GDM1 (cell line): Measurements from ENCODE around the gene CIB4.

ENCODE experiments used
- DNase-seq: peaks from one replicate; lab custom pipeline; 2025; lab: John Stamatoyannopoulos, UW

CIB4 gene

DNA sequence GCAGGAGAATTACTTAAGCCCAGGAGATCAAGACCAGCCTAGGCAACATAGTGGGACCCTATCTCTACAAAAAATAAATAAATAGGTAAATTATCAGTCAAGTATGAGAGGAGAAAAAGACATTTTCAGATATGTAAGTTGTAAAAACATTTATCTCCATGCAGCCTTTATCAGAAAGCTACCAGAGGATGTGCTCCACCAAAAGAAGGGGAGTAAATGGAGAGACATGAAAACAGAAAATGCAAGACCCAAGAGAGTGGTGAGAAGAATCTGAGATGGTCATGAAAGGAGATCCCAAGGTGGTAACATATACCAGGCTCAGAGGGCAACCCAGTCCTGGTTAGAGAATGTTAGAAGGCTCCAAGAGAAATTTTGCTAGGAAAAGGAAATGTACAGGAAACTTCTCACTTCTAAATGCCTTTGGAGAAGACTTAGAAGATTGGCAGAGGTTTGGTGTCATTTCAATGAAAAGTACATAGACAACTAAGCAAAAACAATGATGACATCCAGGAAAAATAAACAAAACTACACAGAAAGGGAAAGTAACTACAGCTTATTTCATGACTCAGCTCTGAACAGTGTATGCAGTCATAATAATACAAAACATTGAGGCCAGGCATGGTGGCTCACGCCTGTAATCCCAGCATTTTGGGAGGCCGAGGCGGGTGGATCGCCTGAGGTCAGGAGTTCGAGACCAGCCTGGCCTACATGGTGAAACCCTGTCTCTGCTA, 19.5 kb downstream of the CIB4 start:
- DNase-seq = no peak

DNA sequence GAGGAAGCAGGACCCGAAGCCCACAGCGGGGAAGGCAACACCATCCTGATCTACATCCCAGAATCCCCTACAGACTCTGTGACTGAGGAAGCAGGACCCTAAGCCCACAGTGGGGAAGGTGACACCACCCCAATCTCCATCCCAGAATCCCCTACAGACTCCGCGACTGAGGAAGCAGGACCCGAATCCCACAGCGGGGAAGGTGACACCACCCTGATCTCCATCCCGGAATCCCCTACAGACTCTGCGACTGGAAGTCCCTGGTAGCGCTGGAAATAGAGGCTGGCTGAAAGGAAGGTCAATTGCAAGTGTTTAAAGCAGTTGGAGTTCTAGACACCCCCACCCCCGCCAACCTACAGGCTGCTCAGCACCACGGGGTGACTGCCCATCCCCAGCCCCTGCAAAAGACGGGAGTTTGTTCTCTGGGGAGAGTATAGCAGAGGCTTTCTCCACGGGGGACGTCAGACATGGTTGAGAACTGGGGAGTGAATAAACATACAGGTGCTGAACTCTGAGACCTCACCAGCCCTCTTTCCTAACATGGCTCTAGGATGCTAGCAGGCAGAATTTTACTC, 21.0 kb downstream of the CIB4 start:
- no peak for DNase-seq

DNA sequence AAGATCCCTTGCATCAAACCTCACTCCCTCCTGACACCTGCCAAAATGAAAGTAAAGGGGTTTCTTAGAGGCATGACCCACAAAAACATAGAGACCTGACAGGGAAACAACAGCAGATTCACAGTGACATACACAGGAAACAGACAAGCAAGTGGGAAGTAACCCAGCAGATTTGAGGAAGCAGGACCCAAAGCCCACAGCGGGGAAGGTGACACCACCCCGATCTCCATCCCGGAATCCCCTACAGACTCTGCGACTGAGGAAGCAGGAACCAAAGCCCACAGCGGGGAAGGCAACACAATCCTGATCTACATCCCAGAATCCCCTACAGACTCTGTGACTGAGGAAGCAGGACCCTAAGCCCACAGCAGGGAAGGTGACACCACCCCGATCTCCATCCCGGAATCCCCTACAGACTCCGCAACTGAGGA, 21.6 kb downstream of the CIB4 start:
- no peak for DNase-seq

DNA sequence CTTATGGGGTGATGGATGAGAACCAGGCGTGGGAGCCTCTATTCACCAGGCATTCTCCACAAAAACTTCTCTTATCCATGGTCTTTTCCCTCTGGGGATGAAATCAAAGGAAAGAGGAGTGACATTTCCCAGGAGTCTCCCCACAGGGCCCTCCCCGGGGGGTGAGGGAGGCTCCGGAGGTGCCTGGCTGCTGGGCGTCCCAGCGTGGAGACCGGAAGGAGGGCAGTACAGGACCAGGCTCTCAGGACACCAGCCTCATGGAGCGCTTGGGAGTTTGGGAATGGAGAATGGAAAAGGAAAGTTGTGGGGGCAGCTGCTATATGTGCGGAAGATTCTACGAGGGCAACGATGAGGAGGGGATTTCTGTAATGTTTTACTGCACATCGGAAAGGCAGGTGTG, 22.1 kb downstream of the CIB4 start:
- no peak for DNase-seq

DNA sequence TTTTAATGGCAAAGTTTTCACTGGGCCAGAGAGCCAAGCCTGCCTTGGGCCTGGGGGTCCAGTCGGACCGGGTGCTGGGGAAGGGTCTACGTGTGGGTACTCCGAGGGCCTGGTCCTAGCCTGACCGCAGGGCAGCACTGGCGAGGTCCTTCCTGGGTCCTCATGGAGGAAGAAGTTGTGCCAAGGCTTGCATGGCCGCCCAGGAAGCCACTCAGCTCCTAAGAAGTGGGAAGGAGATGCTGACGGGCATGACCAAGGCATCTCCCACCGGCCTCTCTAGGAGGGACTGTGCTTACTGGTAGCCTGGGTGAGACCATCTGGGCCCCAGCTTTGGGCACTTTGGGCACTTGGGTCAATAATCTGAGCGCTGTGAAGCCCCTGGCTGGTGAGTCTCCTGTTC, 22.6 kb downstream of the CIB4 start:
- no peak for DNase-seq

DNA sequence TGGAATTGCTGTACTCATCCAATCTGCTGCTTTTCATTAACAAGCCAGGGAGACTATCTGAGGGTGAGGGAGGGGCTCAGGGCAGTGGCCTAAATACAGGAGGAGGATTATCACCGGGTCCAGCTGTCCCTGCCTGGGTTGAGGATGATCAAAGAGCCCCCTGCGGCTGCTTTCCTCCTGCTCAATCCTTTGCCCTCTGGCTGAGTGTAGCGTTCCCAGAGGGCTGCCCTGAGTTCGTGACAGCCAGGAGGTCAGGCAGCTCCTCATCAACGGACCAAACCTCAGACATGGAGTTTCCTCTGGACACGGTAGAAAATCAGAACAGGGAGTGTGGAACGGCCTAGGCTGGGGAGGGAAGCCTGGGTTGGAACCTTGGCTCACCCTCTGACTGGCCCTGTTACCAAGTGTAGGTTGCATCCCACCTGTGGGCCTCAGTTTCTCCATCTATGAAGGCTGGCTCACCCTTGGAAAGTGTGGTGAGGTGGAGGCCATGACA, 23.5 kb downstream of the CIB4 start:
- no peak for DNase-seq

DNA sequence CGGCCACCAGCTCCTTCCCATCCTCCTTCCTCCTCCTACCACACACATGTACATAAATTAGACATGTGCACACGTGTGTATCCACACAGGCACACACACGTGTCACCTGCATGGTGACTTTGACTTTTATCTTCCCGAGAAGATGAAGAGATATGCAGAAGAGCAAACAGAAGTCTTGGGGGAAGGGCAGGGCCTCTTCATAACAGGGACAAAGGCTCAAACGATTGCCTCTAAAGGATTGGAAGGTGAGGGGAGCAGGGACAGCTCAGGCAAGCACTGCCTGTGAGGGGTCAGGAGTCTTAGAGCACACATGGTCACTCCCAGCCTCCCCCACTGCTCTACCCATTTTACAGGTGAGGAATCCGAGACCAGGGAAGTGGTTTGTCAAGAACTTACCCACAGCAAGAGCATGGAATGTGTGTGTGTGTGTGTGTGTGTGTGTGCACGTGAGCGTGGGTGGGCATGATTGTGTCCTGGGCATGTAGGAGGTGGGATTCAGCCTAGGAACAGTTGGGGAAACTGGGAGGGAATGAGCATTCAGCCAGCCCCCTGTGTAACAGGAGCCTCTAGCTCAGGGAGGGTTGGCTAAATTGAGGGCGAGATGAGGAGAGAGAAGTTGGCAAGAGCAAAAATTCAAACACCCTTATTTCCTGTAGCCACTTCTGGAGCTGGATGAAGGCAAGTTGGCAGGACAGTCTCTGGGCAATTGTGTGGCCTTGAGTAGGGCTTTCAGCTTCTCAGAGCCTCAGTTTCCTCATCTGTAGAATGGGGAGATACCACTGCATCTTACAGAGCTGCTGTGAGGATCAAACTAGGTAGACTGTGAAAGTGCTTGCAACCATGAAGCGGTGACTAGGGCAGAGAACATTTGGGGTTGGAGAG, 24.2 kb downstream of the CIB4 start:
- no peak for DNase-seq

DNA sequence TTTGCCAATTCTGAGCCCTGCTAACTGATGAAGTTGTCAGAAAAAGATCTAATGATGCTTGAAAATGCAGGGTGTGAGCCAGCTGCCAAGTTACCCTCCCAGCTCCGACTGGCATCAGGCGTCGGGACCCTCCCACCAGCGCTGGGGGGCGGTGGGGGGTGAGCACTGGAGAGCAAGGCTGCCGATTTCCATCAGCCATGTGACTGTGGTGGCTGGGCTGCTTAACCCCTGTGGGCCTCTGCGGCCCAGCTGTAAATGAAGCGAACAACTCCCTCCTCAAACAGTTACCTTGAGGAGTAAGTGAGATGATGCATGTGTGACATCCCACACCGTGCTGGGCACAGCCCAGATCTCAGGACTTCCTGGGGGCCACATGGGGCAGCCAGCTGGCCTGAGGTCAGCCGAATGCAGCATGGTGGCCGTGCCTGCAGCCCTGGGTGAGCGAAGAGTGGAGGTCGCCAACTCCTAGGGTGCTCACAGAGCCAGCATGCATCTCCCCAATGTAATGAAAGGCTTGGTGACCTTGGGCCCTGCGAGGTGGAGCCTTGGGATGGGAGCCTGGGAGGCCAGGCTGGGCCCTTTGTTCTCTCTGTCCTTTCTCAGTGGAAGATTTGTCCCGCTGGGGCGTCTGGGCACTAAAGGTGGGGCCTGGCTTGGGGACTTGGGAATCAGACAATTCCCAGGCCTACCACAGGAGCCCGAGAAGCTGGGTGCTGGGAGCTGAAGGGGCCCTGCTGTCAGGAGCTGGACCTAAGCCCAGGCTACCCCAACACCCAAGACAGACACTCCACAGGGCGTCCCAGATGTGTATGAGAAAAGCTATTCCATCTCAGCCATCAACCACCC, 25.1 kb downstream of the CIB4 start:
- no peak for DNase-seq

DNA sequence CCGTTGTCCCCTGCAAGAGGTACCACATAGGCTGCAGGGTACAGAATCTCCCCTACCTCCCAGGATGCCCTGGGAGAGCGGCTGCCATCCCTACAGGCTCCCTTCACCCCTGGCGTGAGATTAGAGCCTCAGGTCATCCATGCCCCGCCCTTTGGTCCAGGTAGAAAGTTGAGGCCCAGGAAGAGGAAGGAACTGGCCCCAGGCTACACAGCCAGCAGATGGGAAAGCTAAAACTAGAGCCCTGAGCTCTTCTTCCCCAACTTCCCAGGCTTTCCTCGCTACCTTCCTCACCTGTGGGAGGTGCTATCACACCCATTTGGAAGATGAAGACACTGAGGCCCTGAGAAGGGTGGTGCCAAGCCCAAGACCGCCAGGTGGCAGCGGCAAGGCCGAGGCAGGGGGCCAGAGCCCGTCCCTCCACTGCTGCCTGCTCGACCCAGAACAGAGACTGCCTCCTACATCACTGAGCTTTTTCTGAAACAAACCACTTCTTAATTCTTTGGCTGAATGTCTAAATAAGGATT, 25.8 kb downstream of the CIB4 start:
- DNase-seq = no peak

DNA sequence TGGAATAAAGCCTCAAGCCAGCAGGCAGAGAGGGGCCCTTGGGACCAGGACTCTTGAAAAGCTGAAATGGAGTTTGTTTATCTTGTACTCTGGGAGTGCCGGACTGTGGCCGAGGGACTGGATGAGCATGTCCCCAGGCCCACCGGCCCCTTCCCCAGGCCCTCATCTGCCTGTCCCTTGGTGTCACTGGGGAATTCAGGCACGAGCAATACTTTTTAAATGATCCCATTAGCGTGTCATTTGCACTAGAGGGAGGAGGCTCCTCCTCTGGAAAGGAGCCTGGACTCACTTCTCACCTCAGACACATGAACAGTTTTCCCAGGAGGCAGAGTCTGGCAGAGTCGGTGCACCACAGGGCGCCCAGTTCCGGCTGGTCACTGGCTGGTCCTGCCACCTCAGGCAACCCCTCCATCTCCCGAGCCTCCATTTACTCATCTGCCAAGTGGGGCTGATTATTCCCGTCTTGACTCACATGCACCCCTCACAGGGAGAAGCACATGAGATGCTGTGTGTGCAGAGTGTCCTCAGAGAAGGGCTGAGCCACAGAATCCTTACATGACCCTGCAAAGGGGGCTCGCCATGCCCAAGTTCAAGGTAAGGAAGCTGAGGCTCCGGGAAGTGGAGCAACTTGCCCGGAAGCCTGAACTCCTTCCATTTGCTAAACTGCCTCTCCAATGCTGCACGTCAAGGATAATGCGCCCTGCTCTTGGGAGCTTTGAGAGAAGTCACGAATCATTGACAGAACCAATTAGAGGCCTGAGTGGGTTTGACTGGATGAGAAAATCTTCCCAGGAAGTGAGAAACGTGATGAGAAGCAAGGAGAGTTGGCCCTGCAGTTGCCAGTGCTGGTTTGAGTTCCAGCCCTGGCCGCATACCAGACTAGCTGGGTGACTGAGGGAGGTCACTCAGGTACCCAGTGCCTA, 26.7 kb downstream of the CIB4 start:
- DNase-seq = no peak

DNA sequence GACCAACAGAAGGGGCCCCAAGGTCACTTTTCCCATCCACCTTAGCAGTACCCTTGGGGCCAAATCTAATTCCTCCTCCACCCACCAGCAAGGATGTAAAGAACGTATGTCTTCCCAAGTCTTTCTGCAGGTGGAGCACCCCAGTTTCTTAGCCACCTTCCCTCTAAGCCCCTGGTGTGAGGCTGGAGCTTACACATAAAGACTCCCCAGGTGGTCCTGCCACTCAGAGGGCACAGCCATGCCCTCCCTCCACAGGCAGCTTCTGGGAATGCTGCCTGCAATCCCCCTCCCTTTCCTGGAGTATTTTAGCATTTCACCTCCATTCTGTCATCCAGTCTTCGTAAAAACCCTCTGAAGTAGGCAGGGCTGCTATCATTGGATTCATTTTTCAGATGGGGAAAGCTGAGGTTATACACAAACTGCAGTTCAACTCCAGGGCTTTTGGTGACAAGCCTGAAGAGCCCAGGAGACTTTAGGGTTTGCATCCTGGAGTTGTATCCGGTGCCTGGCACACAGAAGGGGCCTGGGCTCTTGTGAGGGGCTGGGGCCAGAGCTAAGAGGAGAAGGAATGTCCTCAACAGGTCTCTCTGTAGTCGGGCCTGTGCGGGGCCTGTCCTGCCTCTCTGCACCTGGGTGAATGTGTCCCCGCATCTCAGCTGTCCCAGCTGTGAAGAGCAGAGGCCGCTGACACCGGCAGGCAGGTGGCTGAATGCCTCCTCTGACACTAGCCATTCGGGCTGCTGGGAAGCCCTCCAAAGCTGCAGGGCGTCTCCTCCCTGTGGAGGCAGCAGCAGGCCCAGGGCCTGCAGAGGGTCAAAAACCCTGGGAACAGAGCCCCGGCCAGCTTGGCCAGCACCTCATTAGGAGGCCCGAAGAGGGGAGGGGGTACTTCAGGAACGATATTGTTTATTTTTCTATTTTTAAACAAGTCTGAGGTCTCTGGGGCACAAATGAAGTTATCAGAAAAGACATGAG, 27.6 kb downstream of the CIB4 start:
- no peak for DNase-seq

DNA sequence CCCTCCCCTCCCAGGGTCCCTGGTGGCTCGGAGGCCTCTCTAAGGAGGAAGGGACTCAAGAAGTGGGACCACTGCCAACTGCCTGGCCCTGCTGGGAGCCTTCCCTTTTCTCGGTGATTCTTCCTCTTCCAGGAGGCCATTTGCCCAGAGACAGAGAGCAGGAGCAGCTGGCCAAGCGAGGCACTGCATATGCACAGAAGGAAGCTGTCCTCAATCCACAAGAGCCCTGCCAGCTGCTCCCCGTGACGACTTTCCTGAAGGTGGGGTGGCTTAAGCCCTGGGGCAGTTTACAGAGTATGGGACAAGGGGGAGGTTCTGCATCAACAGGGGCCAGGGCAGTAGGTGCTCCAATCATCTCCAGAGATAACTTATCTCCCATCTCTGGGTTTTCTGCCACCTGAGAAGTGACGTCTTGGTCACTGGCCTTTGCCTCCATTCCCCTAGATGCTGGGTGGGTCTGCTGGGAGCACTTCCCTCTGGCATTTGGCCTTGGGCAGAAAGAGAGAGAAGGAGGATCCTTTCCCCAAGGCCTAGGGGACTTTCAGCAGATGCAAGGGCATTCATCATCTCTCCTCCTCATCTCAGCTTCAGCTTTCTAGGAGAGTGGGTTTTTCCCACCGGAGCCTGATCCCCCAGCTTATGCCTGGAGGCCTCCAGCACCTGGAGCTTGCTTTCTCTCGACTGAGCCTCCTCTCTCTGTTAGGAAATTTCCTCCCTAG, 28.5 kb downstream of the CIB4 start:
- peak; percentile 25 for DNase-seq

DNA sequence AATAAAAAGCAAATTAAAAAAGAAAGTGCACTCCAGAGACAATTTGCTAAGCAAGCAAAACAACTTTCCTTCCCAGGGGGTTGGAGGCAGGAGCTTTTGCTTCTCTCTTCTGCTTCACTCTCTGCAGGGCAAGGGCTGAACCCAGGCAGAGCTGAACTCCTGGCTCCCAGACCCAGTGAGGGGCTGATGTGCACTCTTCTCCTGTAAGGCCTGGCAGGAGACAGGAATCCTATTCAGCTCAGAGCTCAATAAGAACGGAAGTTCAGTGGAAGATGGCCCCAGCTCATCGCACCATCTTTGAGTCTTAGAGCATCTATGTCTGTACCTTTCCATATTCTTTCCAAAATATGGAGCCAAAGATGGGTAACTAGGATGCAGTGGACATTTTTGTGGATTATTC, 29.1 kb downstream of the CIB4 start:
- DNase-seq = no peak

DNA sequence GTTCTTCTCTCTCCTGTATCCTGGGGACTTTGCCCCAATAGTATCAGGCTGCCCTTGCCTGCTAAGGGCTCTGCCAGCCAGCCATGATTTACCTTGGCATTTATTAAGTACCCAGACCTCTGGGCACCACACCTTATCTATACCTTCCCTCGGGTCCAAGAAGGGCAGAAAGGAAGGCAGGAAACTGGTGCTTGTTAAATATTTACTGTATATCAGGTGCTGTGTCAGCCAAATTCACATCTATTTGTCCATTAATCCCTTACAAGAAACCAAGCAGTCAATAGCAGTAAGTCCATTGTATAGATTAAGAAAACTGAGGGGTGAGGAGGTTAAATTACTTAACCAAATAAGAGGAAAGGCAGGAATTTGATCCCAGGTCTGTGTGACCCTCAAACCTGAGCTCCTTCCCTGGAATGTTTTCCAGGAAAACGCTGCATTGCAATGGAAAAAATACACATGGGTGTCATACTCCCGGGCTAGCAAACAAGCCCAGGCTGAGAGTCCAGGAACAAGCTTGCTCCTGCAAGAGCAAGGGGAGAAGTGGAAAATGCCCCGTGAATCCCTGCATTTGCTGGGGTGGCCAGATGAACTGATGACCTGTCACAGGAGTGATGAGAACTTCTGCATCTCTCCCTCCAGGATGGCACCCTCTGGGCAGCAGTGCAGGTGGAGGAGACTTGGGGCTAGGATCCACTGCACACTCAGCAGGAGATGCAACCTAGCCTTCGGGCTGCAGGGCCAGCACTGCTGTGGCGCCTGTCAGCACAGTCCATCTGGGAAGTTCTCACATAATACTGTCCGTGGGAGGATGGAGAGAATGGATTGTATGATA, 30.4 kb downstream of the CIB4 start:
- no peak for DNase-seq

DNA sequence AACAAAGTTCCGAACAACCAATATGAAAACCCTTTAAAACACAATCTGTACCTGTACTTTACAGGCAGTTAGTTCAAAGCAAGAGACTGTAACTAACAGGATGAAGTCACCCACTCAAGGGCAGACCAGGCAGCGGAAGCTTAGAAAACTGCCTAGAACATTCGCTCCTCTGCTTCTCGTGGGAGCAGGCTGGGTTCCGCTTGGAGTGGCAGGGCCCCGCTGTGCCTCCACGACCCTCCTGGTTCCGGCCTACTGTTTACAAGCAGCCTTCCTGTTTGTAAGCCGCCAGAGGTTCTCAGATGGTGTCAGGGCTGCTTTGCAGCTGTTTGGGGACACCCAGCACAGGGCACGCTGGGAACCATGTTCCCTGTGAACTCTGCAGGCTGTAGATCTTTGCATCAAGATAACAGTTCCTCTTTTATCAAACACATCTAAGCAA, 31.3 kb downstream of the CIB4 start:
- DNase-seq = no peak

DNA sequence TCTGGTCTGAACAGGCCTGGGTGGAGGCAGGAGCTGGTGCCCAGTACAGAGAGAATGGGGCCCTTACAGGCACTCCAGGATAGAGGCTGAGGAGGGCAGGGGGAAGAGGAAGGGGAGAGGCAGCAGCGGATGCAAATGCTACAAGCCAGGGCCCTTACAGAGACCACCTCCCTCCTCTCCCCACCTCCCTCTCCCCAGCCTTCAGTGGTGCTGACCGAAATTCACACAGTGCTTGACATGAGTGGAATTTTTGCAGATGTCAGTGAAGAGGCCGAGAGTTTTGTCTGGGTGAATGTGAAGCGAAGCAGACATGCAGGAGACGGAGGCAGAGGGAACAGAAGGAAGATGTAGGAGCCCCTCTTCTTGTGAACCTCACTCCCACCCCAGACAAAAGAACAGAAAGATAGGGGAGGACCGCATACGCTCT, 31.9 kb downstream of the CIB4 start:
- DNase-seq = no peak

DNA sequence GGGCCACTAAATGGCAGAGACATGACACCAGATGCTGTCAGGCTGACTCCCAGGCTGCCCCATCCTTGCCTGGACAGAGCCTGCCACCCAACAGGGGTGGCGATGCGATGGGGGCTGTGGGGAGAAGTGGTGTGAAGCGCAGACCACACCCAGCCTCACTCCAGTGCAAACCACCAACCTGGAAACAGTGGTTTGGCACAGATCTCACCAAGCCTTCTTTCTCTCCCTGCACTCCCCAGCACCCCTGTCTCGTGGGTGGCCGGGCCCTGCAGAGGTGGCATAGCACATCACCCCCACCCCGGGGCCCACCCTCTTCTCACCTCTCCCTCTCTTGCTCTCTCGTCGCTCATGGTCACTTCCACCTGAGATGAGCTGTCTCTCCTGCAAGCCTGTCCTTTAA, 32.6 kb downstream of the CIB4 start:
- no peak for DNase-seq

DNA sequence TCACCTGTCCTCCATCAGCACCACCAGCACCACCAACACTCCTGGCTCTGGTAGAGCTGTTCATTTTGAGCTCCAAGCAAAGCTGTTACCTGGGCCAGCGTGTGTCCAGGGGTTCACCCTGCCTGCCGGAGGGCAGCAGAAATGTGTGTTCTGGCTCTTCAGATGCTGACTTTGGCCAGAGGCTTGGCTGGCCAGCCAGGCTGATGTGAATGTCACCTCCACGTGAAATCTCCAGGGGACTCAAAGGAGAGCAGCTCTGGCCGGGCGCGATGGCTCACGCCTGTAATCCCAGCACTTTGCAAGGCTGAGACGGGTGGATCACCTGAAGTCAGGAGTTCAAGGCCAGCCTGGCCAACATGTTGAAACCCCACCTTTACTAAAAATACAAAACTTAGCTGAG, 33.5 kb downstream of the CIB4 start:
- DNase-seq = no peak
